ENCODE data around the gene HPCAL4.

- TF ChIP-seq, protein P1, sequence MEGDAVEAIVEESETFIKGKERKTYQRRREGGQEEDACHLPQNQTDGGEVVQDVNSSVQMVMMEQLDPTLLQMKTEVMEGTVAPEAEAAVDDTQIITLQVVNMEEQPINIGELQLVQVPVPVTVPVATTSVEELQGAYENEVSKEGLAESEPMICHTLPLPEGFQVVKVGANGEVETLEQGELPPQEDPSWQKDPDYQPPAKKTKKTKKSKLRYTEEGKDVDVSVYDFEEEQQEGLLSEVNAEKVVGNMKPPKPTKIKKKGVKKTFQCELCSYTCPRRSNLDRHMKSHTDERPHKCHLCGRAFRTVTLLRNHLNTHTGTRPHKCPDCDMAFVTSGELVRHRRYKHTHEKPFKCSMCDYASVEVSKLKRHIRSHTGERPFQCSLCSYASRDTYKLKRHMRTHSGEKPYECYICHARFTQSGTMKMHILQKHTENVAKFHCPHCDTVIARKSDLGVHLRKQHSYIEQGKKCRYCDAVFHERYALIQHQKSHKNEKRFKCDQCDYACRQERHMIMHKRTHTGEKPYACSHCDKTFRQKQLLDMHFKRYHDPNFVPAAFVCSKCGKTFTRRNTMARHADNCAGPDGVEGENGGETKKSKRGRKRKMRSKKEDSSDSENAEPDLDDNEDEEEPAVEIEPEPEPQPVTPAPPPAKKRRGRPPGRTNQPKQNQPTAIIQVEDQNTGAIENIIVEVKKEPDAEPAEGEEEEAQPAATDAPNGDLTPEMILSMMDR (IDR thresholded peaks at IDR 0.05; ENCODE audit: borderline replicate concordance, extremely low read depth, low read length, poor library complexity, severe bottlenecking), result no peak
- TF ChIP-seq EZH2 (IDR thresholded peaks at IDR 0.05; ENCODE audit: borderline replicate concordance, low read depth, low read length, severe bottlenecking), result no peak
Observed at GRCh38 chr1:39632682-39633417, 58.4 kb downstream of the HPCAL4 start.
